IMR-90 (cell line): ENCODE measurements around the gene ATP5F1D. TPM values are rescaled to one million over a fixed set of nuclear protein-coding genes. Genes with fewer than 3 reads are reported as not detected.
A peak's percentile ranks its signal among the peaks of the same experiment; 100 is the strongest.

Experiments
- ATAC-seq: fragments of 200-7000 bp; cut with Tn5 transposase; 2 replicates; pipeline ENCODE4 v1.9.1; 2020; ENCODE audit warnings: low read depth, mild to moderate bottlenecking, moderate library complexity
- BruUV-seq: library from RNA; stranded (reverse); fragments of 400-500 nt; replicated peaks from 2 replicates; lab custom pipeline; 2021; lab: Mats Ljungman, UMichigan
- CTCF ChIA-PET: fragments of 300-600 bp; formaldehyde crosslinking; extraction: SDS; loops from one replicate; lab custom pipeline; 2021; ENCODE audit warnings: antibody characterized with exemption; lab: Yijun Ruan, JAX
- POLR2A ChIA-PET: fragments of 300-600 bp; sonication (Branson Sonifier 250); formaldehyde crosslinking; loops from one replicate; lab custom pipeline; 2022; ENCODE audit warnings: antibody characterized with exemption; ENCODE audit not compliant: unreplicated experiment; lab: Charles Lee
- DNase-seq: peaks from one replicate; pipeline ENCODE4 v3.0.0; 2013
- H2AFZ ChIP-seq: replicated peaks from 2 replicates; pipeline ENCODE3; 2013; ENCODE audit warnings: low read length, mild to moderate bottlenecking; ENCODE audit not compliant: poor library complexity
- H2AK5ac ChIP-seq: 2 replicates; pipeline ENCODE4 v1.6.1; 2013; ENCODE audit warnings: low read depth, low read length, inconsistent platforms
- H2AK9ac ChIP-seq: replicated peaks from 2 replicates; pipeline ENCODE3; 2013; ENCODE audit warnings: mild to moderate bottlenecking, low read depth, low read length, moderate library complexity; ENCODE audit not compliant: poor library complexity
- H2BK120ac ChIP-seq: 2 replicates; pipeline ENCODE4 v1.6.1; 2013; ENCODE audit warnings: low read depth, low read length, inconsistent platforms
- H2BK15ac ChIP-seq: 3 replicates; pipeline ENCODE4 v1.6.1; 2013; ENCODE audit warnings: low read depth, low read length, inconsistent platforms
- H2BK20ac ChIP-seq: 2 replicates; pipeline ENCODE4 v1.6.1; 2013; ENCODE audit warnings: low read depth, mild to moderate bottlenecking, inconsistent platforms, low read length, moderate library complexity
- H2BK5ac ChIP-seq: 2 replicates; pipeline ENCODE4 v1.6.1; 2013; ENCODE audit warnings: mild to moderate bottlenecking, low read depth, low read length, inconsistent platforms; ENCODE audit not compliant: poor library complexity, severe bottlenecking
- H3K14ac ChIP-seq: replicated peaks from 2 replicates; pipeline ENCODE4 v1.6.1; 2013; ENCODE audit warnings: low read depth, low read length, inconsistent platforms
- H3K18ac ChIP-seq: 2 replicates; pipeline ENCODE4 v1.6.1; 2013; ENCODE audit warnings: low read depth, low read length, control low read depth
- H3K23ac ChIP-seq: 2 replicates; pipeline ENCODE4 v1.6.1; 2013; ENCODE audit warnings: low read depth, low read length, inconsistent platforms
- H3K27ac ChIP-seq: 2 replicates; pipeline ENCODE4 v1.5.1; 2013; ENCODE audit warnings: mild to moderate bottlenecking, control low read depth, low read length; ENCODE audit not compliant: insufficient read depth
- H3K27me3 ChIP-seq: 2 replicates; pipeline ENCODE4 v1.6.1; 2013; ENCODE audit warnings: low read length; ENCODE audit not compliant: control insufficient read depth, insufficient read depth
- H3K36me3 ChIP-seq: 2 replicates; pipeline ENCODE4 v1.6.1; 2013; ENCODE audit warnings: low read length, mixed read lengths; ENCODE audit not compliant: control insufficient read depth, insufficient read depth
- H3K4ac ChIP-seq: 2 replicates; pipeline ENCODE4 v1.6.1; 2013; ENCODE audit warnings: low read depth, low read length, inconsistent platforms
- H3K4me1 ChIP-seq: 2 replicates; pipeline ENCODE4 v1.6.1; 2013; ENCODE audit warnings: low read length, mixed read lengths; ENCODE audit not compliant: control insufficient read depth, insufficient read depth
- H3K4me2 ChIP-seq: 2 replicates; pipeline ENCODE4 v1.6.1; 2013; ENCODE audit warnings: low read depth, mild to moderate bottlenecking, control low read depth, low read length, moderate library complexity
- H3K4me3 ChIP-seq: 2 replicates; pipeline ENCODE4 v1.5.1; 2013; ENCODE audit warnings: low read depth, mild to moderate bottlenecking, control low read depth, low read length, moderate library complexity; ENCODE audit not compliant: insufficient read depth
- H3K56ac ChIP-seq: 2 replicates; pipeline ENCODE4 v1.6.1; 2013; ENCODE audit warnings: low read length, inconsistent platforms; ENCODE audit not compliant: insufficient read depth; ENCODE audit errors: extremely low read depth
- H3K79me1 ChIP-seq, 2 experiments: 2 replicates each; pipeline ENCODE4 v1.6.1; 2013; ENCODE audit warnings: low read length in 2 of 2, inconsistent platforms in 1 of 2, low read depth in 1 of 2
- H3K9ac ChIP-seq: 2 replicates; pipeline ENCODE4 v1.6.1; 2013; ENCODE audit warnings: low read depth, low read length, control low read depth
- H3K9me1 ChIP-seq: 2 replicates; pipeline ENCODE4 v1.6.1; 2013; ENCODE audit warnings: low read length, inconsistent platforms; ENCODE audit not compliant: insufficient read depth
- H3K9me3 ChIP-seq: 2 replicates; pipeline ENCODE4 v1.6.1; 2013; ENCODE audit warnings: low read length; ENCODE audit not compliant: control insufficient read depth, insufficient read depth
- H4K20me1 ChIP-seq: 2 replicates; pipeline ENCODE4 v1.6.1; 2013; ENCODE audit warnings: low read length, inconsistent platforms; ENCODE audit not compliant: insufficient read depth
- H4K5ac ChIP-seq: 2 replicates; pipeline ENCODE4 v1.6.1; 2013; ENCODE audit warnings: mild to moderate bottlenecking, low read depth, low read length, control low read depth
- H4K8ac ChIP-seq, 2 experiments: 2 replicates each; pipeline ENCODE4 v1.6.1; 2013; ENCODE audit warnings: low read depth in 2 of 2, low read length in 2 of 2, control low read depth in 1 of 2, inconsistent platforms in 1 of 2
- H4K91ac ChIP-seq: 2 replicates; pipeline ENCODE4 v1.6.1; 2013; ENCODE audit warnings: low read depth, low read length, inconsistent platforms; ENCODE audit not compliant: insufficient read depth
- BHLHE40 ChIP-seq: fragments of 150-350 bp; IDR thresholded peaks from 2 replicates; pipeline ENCODE4 v1.6.1; 2016; ENCODE audit warnings: mild to moderate bottlenecking, low read depth, low read length
- CEBPB ChIP-seq: IDR thresholded peaks from 2 replicates; pipeline ENCODE4 v1.6.1; 2012; ENCODE audit warnings: low read depth, low read length, improper control_type of control experiment
- CHD1 ChIP-seq: IDR thresholded peaks from 2 replicates; pipeline ENCODE4 v1.6.1; 2012; ENCODE audit warnings: low read depth, low read length, improper control_type of control experiment
- ELK1 ChIP-seq: fragments of 150-350 bp; IDR thresholded peaks from 2 replicates; pipeline ENCODE4 v1.6.1; 2016; ENCODE audit warnings: low read depth, mild to moderate bottlenecking, low read length, moderate library complexity, borderline replicate concordance
- FOS ChIP-seq: fragments of 150-350 bp; IDR thresholded peaks from 2 replicates; pipeline ENCODE4 v1.6.1; 2016; ENCODE audit warnings: low read depth, low read length
- MXI1 ChIP-seq: IDR thresholded peaks from 2 replicates; pipeline ENCODE4 v1.6.1; 2012; ENCODE audit warnings: low read depth, mild to moderate bottlenecking, low read length, moderate library complexity, borderline replicate concordance
- NFE2L2 ChIP-seq: fragments of 150-350 bp; IDR thresholded peaks from 2 replicates; pipeline ENCODE4 v1.6.1; 2016; ENCODE audit warnings: low read depth, mild to moderate bottlenecking, low read length
- RCOR1 ChIP-seq: IDR thresholded peaks from 2 replicates; pipeline ENCODE4 v1.6.1; 2012; ENCODE audit warnings: mild to moderate bottlenecking, low read length, improper control_type of control experiment; ENCODE audit not compliant: insufficient replicate concordance
- RFX5 ChIP-seq: IDR thresholded peaks from 2 replicates; pipeline ENCODE4 v1.8.0; 2012; ENCODE audit warnings: low read depth, mild to moderate bottlenecking, low read length, moderate library complexity
- SMC3 ChIP-seq: fragments of 150-350 bp; IDR thresholded peaks from 2 replicates; pipeline ENCODE4 v1.6.1; 2016; ENCODE audit warnings: low read depth, mild to moderate bottlenecking, antibody characterized with exemption, low read length, moderate library complexity
- USF2 ChIP-seq: fragments of 150-350 bp; IDR thresholded peaks from 2 replicates; pipeline ENCODE4 v1.6.1; 2017; ENCODE audit warnings: mild to moderate bottlenecking, antibody characterized with exemption, low read length, low read depth
- WGBS, 2 experiments: methylation state at CpG; one replicate each; pipeline versions ENCODE4 v1.1.5 to v1.1.7; 2013; ENCODE audit warnings: missing lambda C conversion rate in 2 of 2; ENCODE audit not compliant: insufficient read length in 1 of 2; ENCODE audit errors: extremely low coverage in 2 of 2; 5-methylcytosine and 5-hydroxymethylcytosine counted together
- dilution Hi-C: fragments of 300-500 bp; cut with HindIII; formaldehyde crosslinking; loops from one replicate; pipeline ENCODE4 v1.14.3; 2018; ENCODE audit warnings: low sequenced_read_pairs; ENCODE audit not compliant: unreplicated experiment
- in situ Hi-C: fragments of 300-500 bp; cut with MboI; formaldehyde crosslinking; loops from 3 replicates; pipeline ENCODE4 v1.14.3; 2019; ENCODE audit warnings: low sequenced_read_pairs, inconsistent platforms, mixed read lengths
- intact Hi-C: fragments of 100-400 bp; cut with micrococcal nuclease; formaldehyde crosslinking; loops from 2 replicates; pipeline ENCODE4 v1.10.0; 2022
- polyA plus RNA-seq, 3 experiments: library from polyadenylated mRNA; depleted of rRNA; stranded (reverse); fragments of >200 nt; gene quantifications; 2 replicates each; pipeline ENCODE4 v1.2.3, GENCODE V29; 2012; ENCODE audit warnings: low replicate concordance in 1 of 3
- total RNA-seq: library from RNA; depleted of rRNA; stranded (reverse); fragments of >200 nt; gene quantifications from 2 replicates; pipeline ENCODE4 v1.2.3, GENCODE V29; 2012

The ATP5F1D gene
- total and polyA plus RNA-seq, 2 of the 4 experiments (the other 2 are of a cell fraction): 7.3 to 140 TPM

- dilution Hi-C loops (no loop called here), in situ Hi-C loops (no loop called here), intact Hi-C loops (loop anchor here (2.0 kb wide), 2 partner anchors 231 to 313 kb away; partner anchors contain the start of gene ARID3A)
- H3K9me1 ChIP-seq: no peaks in the 10 kb centered on the region
- ATAC-seq (peak; percentile 52), DNase-seq (peak; percentile 92)
- no peak overlapping the region for H2BK20ac ChIP-seq
- peak overlapping the region; percentile 64 to 93; a peak in 3 of 4 replicates for H4K8ac ChIP-seq
- H3K9me3 ChIP-seq: no peaks in the 10 kb centered on the region
- H3K9ac ChIP-seq: peak overlapping the region; percentile 69
- H3K14ac ChIP-seq: 0 out of 2 replicates have a peak overlapping the region, but pooled peaks have one; percentile 30
- H2BK15ac ChIP-seq: peak overlapping the region; percentile 54; the same call in 1 of the 3 replicates
- peak overlapping the region; percentile 45 for H3K4me3 ChIP-seq
- H2AFZ ChIP-seq: peak overlapping the region; percentile 95
- H3K4me1 ChIP-seq: peaks cover 31% of the 10 kb centered on the region
- BruUV-seq: no TSS peak
- H4K5ac ChIP-seq: peak overlapping the region; percentile 65
- peak overlapping the region; percentile 81 for H3K4ac ChIP-seq
- H3K79me1 ChIP-seq: peaks cover 14 to 46% of the 10 kb centered on the region in 2 experiments
- H3K27ac ChIP-seq: peak overlapping the region; percentile 65
- H2AK9ac ChIP-seq: peak overlapping the region; percentile 88
- H3K23ac ChIP-seq: 0 out of 2 replicates have a peak overlapping the region, but pooled peaks have one; percentile 92
- H2AK5ac ChIP-seq: peak overlapping the region; percentile 42
- POLR2A ChIA-PET: interaction anchor here (0.7 kb wide), 1 partner anchor 212 kb away, joined by 6 read pairs; no protein-coding TSS in a partner anchor
- no peak overlapping the region; the same call in 1 of the 2 replicates for H3K56ac ChIP-seq
- no peaks in the 10 kb centered on the region for H3K27me3 ChIP-seq
- H3K36me3 ChIP-seq: peaks cover 8% of the 10 kb centered on the region; the same call in 1 of the 2 replicates
- WGBS, 2 experiments: 4% methylated on average over 54 of the region's 84 CpGs; no CpG with 5 or more reads in 1 of the 2 experiments
- peak overlapping the region; percentile 74 for H4K91ac ChIP-seq
- peak overlapping the region; percentile 27 for H2BK5ac ChIP-seq
- no peak overlapping the region; the same call in none of the 2 replicates for H3K18ac ChIP-seq
- peak overlapping the region; percentile 23 for H2BK120ac ChIP-seq
- peak overlapping the region; percentile 94 for H3K4me2 ChIP-seq
- CTCF ChIA-PET: no interaction called here
- H4K20me1 ChIP-seq: peaks cover 21% of the 10 kb centered on the region
- TF ChIP-seq SMC3: peak; percentile 70
- TF ChIP-seq USF2: peak; percentile 48; the same call in 1 of the 2 replicates
- no peak for TF ChIP-seq RCOR1
- no peak for TF ChIP-seq CEBPB
- no peak for TF ChIP-seq CHD1
- no peak for TF ChIP-seq RFX5
- peak; percentile 82 for TF ChIP-seq BHLHE40
- peak; percentile 60 for TF ChIP-seq FOS
- peak; percentile 63; the same call in 1 of the 2 replicates for TF ChIP-seq MXI1
- TF ChIP-seq ELK1: no peak
- TF ChIP-seq NFE2L2: no peak; the same call in 1 of the 2 replicates
These were observed 1.5 kb upstream of the ATP5F1D start for GRCh38 chr19:1239796-1240737.
